Neural progenitor cell (in vitro differentiated cells): Measurements from ENCODE around the gene PLXNA4. TPM values are rescaled to one million over a fixed set of nuclear protein-coding genes. Genes with fewer than 3 reads are reported as not detected.

Experiments
- DNase-seq: peaks from one replicate; pipeline ENCODE4 v3.0.0-alpha.2; 2016; ENCODE audit warnings: low spot score
- H2AFZ ChIP-seq: fragments of 200-600 bp; sonication (generic); replicated peaks from 2 replicates; pipeline ENCODE4 v1.6.1; 2016; ENCODE audit warnings: antibody characterized with exemption
- H3F3A ChIP-seq: fragments of 200-600 bp; sonication (generic); 2 replicates; pipeline ENCODE4 v1.6.1; 2016; ENCODE audit warnings: antibody characterized with exemption, low read depth
- H3K27ac ChIP-seq: fragments of 200-600 bp; sonication (generic); 2 replicates; pipeline ENCODE4 v1.5.1; 2016; ENCODE audit warnings: mild to moderate bottlenecking
- H3K27me3 ChIP-seq: fragments of 200-600 bp; sonication (generic); 2 replicates; pipeline ENCODE4 v1.6.1; 2016; ENCODE audit warnings: mild to moderate bottlenecking, moderate library complexity
- H3K36me3 ChIP-seq: fragments of 200-600 bp; sonication (generic); 2 replicates; pipeline ENCODE4 v1.5.1; 2016
- H3K4me1 ChIP-seq: fragments of 200-600 bp; sonication (generic); 2 replicates; pipeline ENCODE4 v1.6.1; 2016; ENCODE audit warnings: mixed run types
- H3K4me2 ChIP-seq: fragments of 200-600 bp; sonication (generic); 2 replicates; pipeline ENCODE4 v1.6.1; 2016
- H3K4me3 ChIP-seq: fragments of 200-600 bp; sonication (generic); 2 replicates; pipeline ENCODE4 v1.5.1; 2016
- H3K79me2 ChIP-seq: fragments of 200-600 bp; sonication (generic); 2 replicates; pipeline ENCODE4 v1.6.1; 2016; ENCODE audit warnings: low read depth
- H3K9ac ChIP-seq: fragments of 200-600 bp; sonication (generic); 2 replicates; pipeline ENCODE4 v1.6.1; 2016
- H3K9me3 ChIP-seq: fragments of 200-600 bp; sonication (generic); 2 replicates; pipeline ENCODE4 v1.5.1; 2016; ENCODE audit warnings: low read depth
- H4K20me1 ChIP-seq: fragments of 200-600 bp; sonication (generic); 2 replicates; pipeline ENCODE4 v1.6.1; 2016; ENCODE audit warnings: low read depth
- H3K27ac Mint-ChIP-seq: 3 replicates; pipeline ENCODE4 v1.8.0; 2021; ENCODE audit warnings: mixed read lengths
- H3K27me3 Mint-ChIP-seq: 2 replicates; pipeline ENCODE4 v1.8.0; 2022; ENCODE audit warnings: low read depth, mild to moderate bottlenecking, inconsistent platforms, moderate library complexity, mixed read lengths; ENCODE audit not compliant: insufficient read depth
- H3K36me3 Mint-ChIP-seq: 3 replicates; pipeline ENCODE4 v1.8.0; 2021; ENCODE audit warnings: mixed read lengths
- H3K4me1 Mint-ChIP-seq: 3 replicates; pipeline ENCODE4 v1.8.0; 2021; ENCODE audit warnings: mixed read lengths
- H3K4me3 Mint-ChIP-seq: 3 replicates; pipeline ENCODE4 v1.8.0; 2021; ENCODE audit warnings: mild to moderate bottlenecking, moderate library complexity, mixed read lengths
- H3K9me3 Mint-ChIP-seq: 3 replicates; pipeline ENCODE4 v1.8.0; 2020; ENCODE audit warnings: mixed read lengths
- CTCF ChIP-seq: fragments of 200-600 bp; sonication (generic); IDR thresholded peaks from 2 replicates; pipeline ENCODE4 v1.5.1; 2017; ENCODE audit warnings: antibody characterized with exemption, mild to moderate bottlenecking
- EZH2 ChIP-seq: fragments of 200-600 bp; sonication (generic); IDR thresholded peaks from 2 replicates; pipeline ENCODE4 v1.6.1; 2017; ENCODE audit warnings: antibody characterized with exemption, mild to moderate bottlenecking, moderate library complexity
- EZH2phosphoT487 ChIP-seq: fragments of 200-600 bp; sonication (generic); IDR thresholded peaks from 2 replicates; pipeline ENCODE4 v1.6.1; 2017; ENCODE audit warnings: antibody characterized with exemption
- total RNA-seq: library from RNA; depleted of rRNA; stranded (reverse); fragments of >200 nt; gene quantifications from 2 replicates; pipeline ENCODE4 v1.2.3, GENCODE V29; 2015; ENCODE audit warnings: low replicate concordance

Gene PLXNA4
- total RNA-seq, 1 donor from 2014 or later: 0.49 TPM

GRCh38 chr7:132102942-132103341, 473.3 kb downstream of the PLXNA4 start:
- H3K4me1 ChIP-seq: peaks cover 3% of the 10 kb centered on the region
- DNase-seq: no peak

GRCh38 chr7:132102391-132102790, 473.9 kb downstream of the PLXNA4 start:
- H3K9ac ChIP-seq: no peak overlapping the region
- H3K4me1 ChIP-seq: no peaks in the 10 kb centered on the region
- H4K20me1 ChIP-seq: no peaks in the 10 kb centered on the region
- TF ChIP-seq EZH2phosphoT487 (no peak), EZH2 (no peak)
- H3F3A ChIP-seq: no peaks in the 10 kb centered on the region
- Mint-ChIP-seq H3K9me3 (peaks cover 4% of the 10 kb centered on the region), H3K4me3 (no peak overlapping the region), H3K27ac (no peak overlapping the region), H3K4me1 (peaks cover 10% of the 10 kb centered on the region), H3K36me3 (no peaks in the 10 kb centered on the region), H3K27me3 (peaks cover 16% of the 10 kb centered on the region)
- H3K27ac ChIP-seq: no peak overlapping the region
- H3K36me3 ChIP-seq: no peaks in the 10 kb centered on the region
- no peak overlapping the region for H3K4me2 ChIP-seq
- H3K27me3 ChIP-seq: no peaks in the 10 kb centered on the region
- no peaks in the 10 kb centered on the region for H3K79me2 ChIP-seq
- no peaks in the 10 kb centered on the region for H3K9me3 ChIP-seq
- no peak for DNase-seq
- H3K4me3 ChIP-seq: no peak overlapping the region
- H2AFZ ChIP-seq: no peak overlapping the region

More at GRCh38 chr7:132102942-132103341, 473.3 kb downstream of the PLXNA4 start:
- Histone ChIP-seq H3K4me2 (no peak overlapping the region), H3K4me3 (no peak overlapping the region), H3K36me3 (no peaks in the 10 kb centered on the region), H2AFZ (no peak overlapping the region), H3K9ac (no peak overlapping the region), H3K9me3 (no peaks in the 10 kb centered on the region), H3K79me2 (no peaks in the 10 kb centered on the region), H3K27me3 (no peaks in the 10 kb centered on the region), H3F3A (peaks cover 5% of the 10 kb centered on the region), H4K20me1 (no peaks in the 10 kb centered on the region), H3K27ac (no peak overlapping the region)
- Mint-ChIP-seq H3K9me3 (peaks cover 4% of the 10 kb centered on the region), H3K4me1 (peaks cover 13% of the 10 kb centered on the region), H3K27ac (no peak overlapping the region), H3K36me3 (no peaks in the 10 kb centered on the region), H3K27me3 (peaks cover 16% of the 10 kb centered on the region), H3K4me3 (no peak overlapping the region)
- TF ChIP-seq CTCF: no peak
- TF ChIP-seq EZH2phosphoT487: no peak
- no peak for TF ChIP-seq EZH2

GRCh38 chr7:132100981-132101380, 475.3 kb downstream of the PLXNA4 start:
- no peak overlapping the region for H3K4me2 ChIP-seq
- H3K9me3 Mint-ChIP-seq: peaks cover 4% of the 10 kb centered on the region
- no peaks in the 10 kb centered on the region for H3K4me1 ChIP-seq
- H3K79me2 ChIP-seq: no peaks in the 10 kb centered on the region
- no peaks in the 10 kb centered on the region for H3K36me3 ChIP-seq
- peaks cover 10% of the 10 kb centered on the region for H3K4me1 Mint-ChIP-seq
- DNase-seq: no peak
- TF ChIP-seq EZH2 (no peak), CTCF (no peak), EZH2phosphoT487 (no peak)
- no peak overlapping the region for H3K27ac ChIP-seq
- H3K27me3 Mint-ChIP-seq: peaks cover 11% of the 10 kb centered on the region
- H3K9me3 ChIP-seq: no peaks in the 10 kb centered on the region
- H2AFZ ChIP-seq: no peak overlapping the region
- no peaks in the 10 kb centered on the region for H3F3A ChIP-seq
- H3K27me3 ChIP-seq: no peaks in the 10 kb centered on the region
- no peak overlapping the region for H3K4me3 Mint-ChIP-seq
- no peaks in the 10 kb centered on the region for H3K36me3 Mint-ChIP-seq
- H3K27ac Mint-ChIP-seq: no peak overlapping the region
- H4K20me1 ChIP-seq: no peaks in the 10 kb centered on the region
- H3K4me3 ChIP-seq: no peak overlapping the region
- no peak overlapping the region for H3K9ac ChIP-seq

GRCh38 chr7:132100483-132100882, 475.8 kb downstream of the PLXNA4 start:
- peaks cover 9% of the 10 kb centered on the region for H3K4me1 Mint-ChIP-seq
- Histone ChIP-seq H2AFZ (no peak overlapping the region), H3K4me2 (no peak overlapping the region), H3K27me3 (no peaks in the 10 kb centered on the region), H3K9ac (no peak overlapping the region), H3K36me3 (no peaks in the 10 kb centered on the region), H3K4me1 (no peaks in the 10 kb centered on the region), H3F3A (no peaks in the 10 kb centered on the region), H3K9me3 (no peaks in the 10 kb centered on the region), H3K27ac (no peak overlapping the region), H3K4me3 (no peak overlapping the region), H3K79me2 (no peaks in the 10 kb centered on the region), H4K20me1 (no peaks in the 10 kb centered on the region)
- H3K9me3 Mint-ChIP-seq: peaks cover 4% of the 10 kb centered on the region
- no peaks in the 10 kb centered on the region for H3K36me3 Mint-ChIP-seq
- no peak overlapping the region for H3K27ac Mint-ChIP-seq
- H3K4me3 Mint-ChIP-seq: no peak overlapping the region
- no peak for DNase-seq
- TF ChIP-seq EZH2phosphoT487 (no peak), EZH2 (no peak), CTCF (no peak)
- H3K27me3 Mint-ChIP-seq: peaks cover 12% of the 10 kb centered on the region
